CD4-positive, alpha-beta T cell treated with Interferon alpha-2 for 1 hour (primary cell): Measurements from ENCODE around the gene TOM1L2.
A peak's percentile ranks its signal among the peaks of the same experiment; 100 is the strongest.

Source experiments
- DNase-seq, 2 donors: peaks; one replicate each; pipeline ENCODE4 v3.0.0-alpha.2; 2020 to 2022

TOM1L2 gene

DNA sequence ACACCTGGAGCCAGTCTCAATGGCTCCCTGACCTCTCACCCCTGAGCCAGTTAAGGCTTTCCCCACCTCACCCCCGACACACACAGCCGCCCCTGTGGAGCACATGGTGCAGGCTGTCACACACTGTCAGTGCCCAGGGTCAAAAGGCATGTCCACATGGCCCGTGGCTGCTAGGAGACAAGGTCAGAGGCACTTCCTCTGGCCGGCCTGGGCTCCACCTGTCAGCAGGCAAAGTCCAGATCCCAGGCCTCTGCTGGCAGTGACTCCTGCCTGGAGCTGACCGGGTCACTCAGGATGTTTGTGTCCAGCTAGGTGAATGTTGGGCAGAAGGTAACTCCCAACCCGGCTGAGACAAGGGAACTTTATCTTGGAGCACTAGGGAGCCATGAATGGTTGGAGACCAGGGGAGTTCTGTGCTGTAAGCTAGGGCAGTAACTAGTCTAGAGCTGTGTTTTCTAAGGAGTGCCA is 141.4 kb downstream of the TOM1L2 start:
- DNase-seq = no peak

DNA sequence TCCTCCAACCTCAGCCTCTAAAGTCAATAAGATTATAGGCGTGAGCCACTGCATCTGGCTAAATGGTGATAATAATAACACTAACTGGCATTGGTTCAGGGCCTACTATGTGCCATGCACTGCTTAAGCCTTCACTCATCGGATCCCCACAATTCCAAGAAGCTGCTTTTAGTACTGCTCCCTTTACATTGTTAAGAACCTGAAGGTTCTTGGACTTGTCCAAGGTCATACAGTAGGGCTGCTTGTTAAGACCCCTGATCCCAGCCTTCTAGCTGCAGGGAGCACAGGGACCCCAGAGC is 142.0 kb downstream of the TOM1L2 start:
- no peak for DNase-seq

DNA sequence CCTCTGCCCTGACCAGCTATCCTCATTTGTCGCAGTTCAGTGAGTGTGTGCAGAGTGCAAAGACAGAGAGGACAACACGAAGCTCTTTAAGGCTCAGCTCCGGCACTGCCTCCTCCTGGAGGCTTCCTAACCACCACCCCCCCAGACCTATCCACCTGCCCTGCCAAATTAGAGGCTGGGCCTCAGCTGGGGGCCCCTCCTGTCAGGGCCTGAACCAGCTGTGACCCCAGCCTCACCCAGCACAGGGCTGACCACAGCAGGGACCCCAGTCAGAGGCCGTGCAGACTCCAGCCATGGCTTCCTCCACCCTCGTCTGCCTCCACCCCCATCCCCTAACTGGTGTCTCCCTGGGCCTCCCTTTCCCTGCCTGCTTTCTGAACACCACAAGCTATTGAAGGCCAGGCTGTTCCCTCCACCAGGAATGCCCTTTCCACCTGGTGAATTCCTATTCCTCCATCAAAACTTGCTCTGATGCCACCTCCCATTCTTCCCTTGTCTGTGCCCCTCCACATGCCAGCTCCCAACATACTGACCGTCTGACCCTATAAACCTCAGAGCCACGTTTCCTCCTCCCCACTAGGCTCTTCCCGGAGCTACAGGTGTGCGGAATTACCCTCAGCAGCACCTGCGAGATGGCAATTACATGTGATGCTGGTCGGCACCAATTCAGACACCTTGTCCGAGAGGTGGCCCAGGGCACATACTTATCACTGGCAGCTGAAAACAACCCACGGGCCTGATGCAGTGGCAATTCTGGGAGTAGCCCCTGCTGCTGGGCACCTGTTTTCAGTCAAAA is 144.2 kb downstream of the TOM1L2 start:
- DNase-seq = no peak

DNA sequence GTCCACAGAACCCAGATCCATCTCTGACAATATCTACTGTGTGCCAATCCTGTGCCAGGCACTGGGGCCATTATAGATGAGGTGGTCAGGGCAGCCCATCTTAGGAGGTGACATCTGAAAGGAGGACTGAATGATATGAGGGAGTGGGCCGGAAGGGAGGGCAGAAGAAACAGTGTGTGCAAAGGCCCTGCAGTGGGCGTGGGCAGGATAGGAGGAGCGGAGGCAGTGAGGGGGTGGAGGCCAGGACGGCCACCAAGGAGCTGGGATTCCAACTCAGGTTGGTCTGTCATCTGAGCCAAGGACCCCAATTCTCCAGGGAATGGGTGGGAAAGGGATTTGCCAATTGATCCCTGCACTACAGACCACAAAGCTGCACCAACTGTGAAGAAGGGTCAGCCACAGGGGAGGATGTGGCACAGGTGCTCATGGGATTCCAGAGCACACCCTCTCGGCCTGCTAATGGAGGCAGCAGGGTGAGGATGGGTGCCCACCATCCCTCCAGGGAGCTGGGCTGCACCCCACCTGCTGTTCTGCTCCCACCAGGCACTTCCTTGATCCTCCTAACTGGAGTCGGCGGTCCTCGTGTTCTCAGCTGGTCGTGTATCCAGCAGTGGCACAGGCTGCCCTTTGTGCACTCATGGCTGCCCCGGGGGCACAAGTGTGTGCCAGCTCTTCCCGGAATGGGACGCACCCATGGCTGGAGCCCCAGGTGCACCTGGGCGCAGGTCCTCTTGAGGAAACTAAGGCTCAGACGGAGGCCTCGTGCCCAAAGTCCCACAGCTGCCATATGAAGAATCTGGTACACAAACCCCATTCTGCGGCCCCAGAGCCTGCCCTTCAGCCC is 145.0 kb downstream of the TOM1L2 start:
- no peak for DNase-seq

DNA sequence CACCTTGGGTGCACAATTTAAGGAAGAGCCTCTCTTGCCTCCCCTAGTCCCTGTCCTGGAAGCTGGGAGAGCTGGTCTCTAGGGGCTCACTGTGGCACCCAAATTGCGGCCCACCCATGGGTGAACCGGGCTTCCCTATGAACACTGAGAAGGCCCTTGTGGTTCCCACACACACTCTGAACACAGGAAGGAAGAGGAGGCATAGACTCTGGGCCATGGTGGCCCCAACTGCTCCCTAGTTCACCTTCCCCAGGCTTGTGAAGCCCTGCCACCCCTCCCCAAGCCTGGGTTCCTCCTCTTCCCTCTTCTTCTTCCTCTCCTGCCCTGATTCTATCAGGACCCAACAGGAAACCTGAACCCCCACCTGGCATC is 145.9 kb downstream of the TOM1L2 start:
- no peak for DNase-seq

DNA sequence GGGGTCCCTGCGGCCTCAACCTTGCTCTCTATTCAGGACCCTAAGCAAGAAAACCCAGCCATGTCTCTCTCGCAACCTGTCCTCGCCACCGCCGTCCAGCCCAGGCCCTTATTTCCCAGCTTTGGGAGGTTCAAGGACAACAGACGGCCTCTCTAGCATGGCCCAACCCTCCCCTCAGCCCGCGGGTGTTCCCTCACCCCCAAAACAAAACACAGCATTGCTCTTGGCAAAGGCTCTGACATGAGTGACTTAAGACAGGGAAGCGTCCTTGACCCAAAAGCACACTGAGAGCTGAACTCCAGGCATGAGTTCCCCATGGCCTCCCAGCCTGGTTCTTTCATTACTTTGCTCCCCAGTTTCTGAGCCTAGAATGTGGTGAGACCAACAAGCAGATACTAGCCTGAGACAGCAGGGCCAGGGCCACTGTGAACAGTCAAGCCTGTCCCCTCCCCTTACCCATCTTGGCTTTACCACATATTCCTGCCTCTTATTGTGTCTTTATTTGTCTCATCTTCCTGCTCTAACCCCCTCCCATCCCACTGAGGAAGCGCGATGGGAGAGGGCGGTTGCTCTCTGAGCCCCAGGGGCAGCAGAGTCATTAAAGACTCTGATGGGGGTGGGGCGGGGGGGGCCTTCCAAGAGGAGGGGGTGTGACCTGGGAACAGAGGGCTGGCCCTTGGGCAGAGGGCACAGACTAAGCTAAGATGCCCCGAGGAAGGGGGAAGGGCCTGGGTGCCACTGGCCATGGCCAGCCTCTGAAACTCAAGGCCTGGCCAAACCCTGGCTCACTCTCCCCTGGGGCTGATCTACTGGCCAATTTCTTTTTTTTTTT is 147.2 kb downstream of the TOM1L2 start:
- no peak for DNase-seq

DNA sequence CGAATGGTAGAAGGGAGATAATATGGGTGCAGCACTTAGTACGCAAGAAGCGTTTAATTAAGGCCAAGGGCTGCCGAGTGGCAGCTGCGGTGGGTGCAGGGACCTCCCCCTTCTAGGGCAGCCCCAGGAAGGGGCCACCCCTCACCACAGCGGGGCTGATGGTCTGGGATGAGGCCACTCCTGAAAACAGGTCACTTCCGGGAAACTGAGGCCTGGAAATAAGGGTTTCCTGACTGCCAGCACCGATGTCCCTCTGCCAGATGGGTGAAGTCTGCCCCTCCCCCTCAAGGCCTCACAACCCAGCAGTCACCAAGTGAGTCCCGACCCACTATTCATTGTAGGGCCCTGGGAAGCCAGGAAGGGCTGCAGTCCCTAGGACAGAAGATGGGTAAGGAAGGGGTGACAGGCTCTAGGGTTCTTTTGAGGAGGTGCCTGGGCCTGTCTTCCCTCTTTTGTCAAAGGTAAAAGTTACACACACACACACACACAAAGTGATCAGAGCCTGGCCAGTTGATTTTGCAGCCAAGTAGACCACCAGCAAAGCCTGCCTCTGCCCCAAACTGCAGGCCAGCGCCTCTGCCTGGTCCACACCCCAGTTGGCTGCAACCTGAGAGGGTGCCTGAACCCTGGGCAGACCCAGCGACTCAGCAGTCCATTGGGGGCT is 147.9 kb downstream of the TOM1L2 start:
- DNase-seq = peak; percentile 12 to 55

DNA sequence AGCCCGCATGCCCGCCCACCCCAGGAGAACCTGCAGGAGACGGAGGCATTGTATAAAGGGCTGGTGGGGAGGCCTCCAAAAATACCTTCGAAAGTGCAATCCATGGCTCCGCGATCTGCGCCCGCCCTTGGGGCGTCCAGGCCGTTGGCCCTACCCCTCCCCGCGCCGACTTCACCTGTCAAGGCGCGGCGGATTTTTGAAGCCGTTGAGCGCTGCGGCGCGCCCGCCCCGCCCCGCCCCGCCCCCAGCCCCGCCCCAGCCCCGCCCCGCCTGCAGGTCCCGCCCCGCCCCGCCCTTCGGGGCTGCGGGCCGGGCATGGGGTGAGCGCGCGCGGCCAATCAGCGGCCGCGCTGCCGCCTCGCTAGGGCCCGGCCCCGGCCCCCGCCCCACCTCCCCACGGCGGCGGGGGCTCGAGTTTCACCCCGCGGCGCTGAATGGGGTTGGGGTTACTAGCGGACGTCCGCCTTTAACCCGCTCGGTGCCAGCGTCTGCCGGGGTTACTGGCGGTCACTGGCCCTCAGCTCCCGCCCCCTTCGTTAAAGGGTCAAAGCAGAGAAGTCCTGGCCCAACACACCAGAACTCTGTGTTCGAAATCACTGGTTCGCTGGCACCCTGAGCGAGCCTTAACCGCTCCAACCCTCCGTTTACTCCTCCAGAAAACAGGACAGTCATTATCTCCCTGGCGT is 148.6 kb downstream of the TOM1L2 start:
- peak; percentile 86 to 91 for DNase-seq

DNA sequence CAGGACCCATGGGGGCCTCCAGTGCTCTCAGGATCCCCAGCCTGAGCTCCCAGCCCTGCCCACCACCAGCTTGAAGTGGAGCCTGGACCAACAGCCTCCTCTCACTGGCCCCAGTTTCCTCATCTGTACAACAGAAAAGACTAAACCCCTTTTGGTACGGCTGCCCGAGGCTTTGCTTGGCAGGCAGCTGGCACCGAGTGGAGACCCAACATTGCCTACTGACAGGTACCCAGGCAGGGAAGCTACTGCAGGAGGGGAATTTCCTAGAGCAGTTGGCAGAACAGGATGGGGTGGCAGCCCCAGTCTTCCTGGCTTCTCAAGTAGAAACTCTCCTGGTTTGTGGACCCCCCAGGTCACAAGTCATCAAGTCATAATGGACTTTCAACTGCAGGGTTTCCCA is 149.6 kb downstream of the TOM1L2 start:
- no peak for DNase-seq

DNA sequence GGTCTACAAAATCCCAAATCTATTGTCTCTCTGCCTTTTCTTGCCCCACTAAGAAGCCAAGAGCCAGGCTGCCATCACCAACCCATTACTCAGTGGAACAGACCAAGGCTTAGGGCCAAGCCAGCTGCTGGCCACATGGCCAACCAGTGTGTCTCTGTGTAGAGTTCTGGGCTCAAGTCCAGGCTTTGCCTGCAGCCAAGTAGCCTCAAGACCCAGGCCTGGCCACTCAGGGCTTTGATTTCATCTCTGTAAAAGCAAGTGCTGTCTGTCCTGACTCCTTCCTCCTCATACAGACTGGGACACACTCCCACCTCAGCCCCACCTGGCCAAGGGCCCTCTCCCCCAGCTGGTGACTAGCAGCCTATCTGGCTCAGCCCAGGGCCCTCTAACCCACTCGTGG is 150.0 kb downstream of the TOM1L2 start:
- no peak for DNase-seq

DNA sequence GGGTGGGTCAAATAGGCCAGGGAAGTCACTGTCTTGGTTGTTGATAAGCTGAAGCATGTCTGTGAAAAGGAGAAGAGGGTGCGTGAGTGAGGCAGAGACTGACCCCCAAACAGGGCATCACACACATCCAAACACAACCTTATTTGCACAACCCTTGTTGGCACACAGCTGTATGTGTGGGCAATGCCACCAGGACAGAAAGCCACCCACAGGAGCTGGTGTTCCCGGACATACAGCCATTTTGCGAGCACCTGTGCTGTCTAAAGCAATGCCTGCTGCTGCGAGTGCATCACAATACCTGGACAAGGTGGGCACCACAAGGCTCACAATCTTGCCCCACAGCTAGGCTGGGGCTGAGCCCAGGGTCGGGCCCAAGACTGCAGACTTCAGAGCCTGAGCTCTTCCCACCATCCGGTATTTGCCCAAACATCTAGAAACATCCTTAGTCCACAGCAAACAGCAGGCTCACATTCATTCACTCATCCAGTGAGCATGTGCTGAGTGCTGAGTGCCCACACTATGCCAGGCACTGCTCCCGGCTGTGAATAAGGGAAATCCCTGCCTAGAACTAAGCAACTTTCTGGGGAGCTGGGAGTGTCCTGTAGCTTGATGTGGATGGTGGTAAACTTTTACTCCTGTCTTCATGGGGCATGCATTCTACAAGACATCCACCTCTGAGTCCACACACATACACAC is 151.6 kb downstream of the TOM1L2 start:
- no peak for DNase-seq

DNA sequence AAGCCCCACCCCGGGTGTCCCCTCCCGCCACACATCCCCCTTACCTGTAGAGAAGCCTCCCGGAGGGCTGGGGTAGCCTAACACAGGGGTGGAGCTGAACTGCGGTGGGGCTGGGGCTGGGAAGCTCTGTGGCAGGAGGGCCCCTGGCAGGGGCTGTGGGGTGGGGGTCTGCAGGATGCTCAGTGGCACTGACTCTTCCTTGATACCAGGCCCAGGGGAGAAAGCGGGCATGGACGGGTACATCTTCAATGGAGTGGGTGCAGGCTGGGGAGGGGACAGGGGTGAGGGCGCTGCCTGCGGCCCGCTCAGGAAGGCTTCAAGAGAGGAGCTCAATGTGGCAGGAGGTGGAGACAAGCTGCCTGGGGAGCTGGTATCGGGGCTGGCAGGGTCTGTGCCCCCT is 152.2 kb downstream of the TOM1L2 start:
- no peak for DNase-seq

DNA sequence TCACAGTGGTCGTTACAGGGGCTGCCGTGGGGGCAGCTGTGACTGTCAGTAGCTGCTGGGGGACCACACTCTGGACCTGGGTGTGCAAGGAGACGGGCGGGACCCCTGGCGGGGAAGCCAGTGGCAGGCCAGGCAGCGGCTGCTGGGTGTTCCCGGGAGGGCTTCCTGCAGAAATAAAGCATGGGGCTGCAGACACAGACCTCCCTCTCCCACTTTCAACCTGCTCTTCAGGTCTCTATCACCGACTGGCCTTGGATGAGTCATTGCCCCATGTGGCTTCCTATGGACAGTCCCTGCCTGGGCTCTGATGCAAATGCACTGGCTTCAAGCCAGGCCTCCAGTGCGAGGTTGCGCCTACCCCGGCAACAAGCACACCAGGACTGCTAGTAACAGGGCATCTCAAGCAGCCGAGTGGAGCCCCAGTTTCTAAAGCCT is 152.6 kb downstream of the TOM1L2 start:
- peak; percentile 57 to 69 for DNase-seq

DNA sequence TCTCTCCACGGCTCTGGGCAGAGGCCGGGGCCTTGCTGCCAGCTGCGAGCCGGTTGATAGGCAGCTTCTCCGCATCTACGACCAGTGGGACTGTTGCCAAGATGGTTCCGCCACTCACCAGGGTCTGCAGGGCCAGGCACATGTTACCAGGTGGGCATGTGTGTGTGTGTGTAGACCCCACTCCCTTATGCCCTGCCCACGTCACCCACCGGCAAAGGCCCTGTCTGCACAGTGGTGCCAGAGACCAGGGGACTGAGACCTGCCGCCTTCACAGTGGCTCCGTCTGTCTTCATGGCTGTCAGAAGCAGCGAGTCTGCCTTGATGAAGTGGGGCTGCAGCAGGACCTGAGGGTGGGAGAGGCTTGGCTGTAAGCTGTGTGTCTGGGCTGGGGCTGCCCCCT is 153.1 kb downstream of the TOM1L2 start:
- no peak for DNase-seq

DNA sequence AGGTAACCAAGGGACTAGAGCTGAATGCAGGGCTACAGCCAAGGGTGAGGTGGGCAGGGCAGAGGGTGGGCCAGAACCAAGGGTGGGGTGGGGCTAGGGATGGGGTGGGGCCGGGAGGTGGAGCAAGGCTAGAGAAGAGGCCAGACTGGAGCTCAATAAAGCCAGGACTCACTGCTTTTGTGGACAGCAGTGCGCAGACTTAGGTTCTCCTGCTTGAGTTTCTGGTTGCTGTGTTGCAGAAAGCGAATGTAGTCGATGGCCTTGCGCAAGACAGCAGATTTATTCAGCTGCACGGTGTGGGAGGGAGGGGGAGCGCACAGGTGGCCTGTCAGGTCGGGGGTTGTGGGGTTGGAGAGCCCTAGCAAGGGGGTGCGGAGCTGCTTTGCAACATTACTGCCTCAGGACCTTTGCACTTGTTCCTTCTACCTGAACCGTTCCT is 154.1 kb downstream of the TOM1L2 start:
- no peak for DNase-seq

DNA sequence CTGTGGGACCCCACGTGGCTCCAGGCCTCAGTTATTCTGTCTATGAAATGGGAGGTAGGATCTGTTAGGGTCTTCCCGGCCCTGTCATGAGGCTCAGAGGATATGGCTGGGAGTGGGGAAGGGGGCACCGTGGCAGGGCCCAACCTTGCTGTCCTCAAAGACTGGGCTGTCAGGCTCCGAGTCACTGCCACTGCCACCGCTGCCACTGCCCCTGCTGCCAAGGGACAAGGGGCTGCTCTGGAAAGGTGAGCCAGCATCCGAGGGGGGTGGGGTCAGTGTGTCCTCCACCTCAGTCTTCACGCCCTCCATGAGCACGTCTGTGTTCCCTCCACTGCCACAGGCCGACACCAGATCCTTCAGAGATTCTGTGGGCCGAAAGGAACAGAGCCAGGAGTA is 154.7 kb downstream of the TOM1L2 start:
- no peak for DNase-seq

DNA sequence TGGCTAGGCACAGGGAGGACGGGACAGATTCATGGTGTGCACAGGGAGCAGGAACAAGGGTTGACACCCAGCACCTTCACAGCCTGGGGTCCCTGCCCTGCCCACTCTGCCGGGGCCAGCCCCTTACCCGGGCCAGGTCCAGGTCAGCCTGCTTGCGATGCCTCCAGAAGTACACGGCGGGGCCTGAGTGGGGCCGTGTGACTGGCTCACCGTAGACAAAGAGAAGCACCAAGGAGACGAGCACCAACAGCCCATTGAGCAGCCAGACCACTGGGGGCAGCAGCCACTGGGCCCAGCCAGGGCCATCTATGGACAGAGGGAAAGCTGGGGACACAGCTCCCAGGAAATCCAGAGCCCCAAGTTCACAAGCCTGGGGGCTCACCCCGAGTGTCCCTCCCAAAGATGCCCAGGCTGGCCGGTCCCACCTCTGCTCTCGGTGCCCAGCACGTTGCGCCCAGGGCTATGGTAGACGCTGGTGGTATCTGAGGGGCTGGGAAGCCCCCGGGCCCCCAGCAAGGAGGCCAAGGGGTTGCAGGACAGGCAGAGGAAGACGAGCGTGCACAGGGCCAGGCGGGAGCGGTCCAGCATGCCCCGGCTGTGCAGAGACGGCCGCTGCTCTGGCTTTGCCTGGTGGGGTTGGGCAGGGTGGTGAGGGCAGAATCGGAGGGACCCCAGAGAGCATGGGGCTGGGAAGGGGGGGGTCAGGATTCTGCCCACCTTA is 155.2 kb downstream of the TOM1L2 start:
- no peak for DNase-seq

DNA sequence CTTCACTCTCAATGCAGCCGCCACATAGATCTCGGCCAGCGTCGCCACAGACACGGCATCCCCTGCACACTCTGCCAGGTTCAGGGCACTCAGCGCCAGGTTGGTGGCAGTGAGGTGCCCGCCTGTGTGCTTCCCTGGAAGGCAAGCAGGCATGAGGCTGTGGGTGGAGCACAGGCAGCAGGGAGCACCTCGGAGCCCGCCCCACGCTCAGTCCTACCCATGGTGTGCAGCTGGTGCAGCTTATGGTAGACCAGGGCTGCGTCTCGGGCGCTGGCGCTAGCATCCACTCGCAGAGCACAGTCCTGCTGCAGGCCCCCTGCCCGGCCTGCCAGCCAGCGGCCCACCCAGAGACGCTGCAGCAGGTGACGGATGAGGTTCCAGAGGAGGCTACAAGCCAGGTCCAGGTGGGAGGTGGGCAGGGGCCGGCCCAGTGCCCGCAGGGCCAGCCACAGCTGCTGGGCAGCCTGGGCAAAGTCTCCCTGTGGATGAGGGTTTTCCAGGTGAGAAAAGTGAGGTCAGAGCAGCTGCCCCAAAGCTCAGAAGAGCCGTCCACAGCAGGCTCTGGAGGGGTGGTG is 155.9 kb downstream of the TOM1L2 start:
- DNase-seq = no peak

DNA sequence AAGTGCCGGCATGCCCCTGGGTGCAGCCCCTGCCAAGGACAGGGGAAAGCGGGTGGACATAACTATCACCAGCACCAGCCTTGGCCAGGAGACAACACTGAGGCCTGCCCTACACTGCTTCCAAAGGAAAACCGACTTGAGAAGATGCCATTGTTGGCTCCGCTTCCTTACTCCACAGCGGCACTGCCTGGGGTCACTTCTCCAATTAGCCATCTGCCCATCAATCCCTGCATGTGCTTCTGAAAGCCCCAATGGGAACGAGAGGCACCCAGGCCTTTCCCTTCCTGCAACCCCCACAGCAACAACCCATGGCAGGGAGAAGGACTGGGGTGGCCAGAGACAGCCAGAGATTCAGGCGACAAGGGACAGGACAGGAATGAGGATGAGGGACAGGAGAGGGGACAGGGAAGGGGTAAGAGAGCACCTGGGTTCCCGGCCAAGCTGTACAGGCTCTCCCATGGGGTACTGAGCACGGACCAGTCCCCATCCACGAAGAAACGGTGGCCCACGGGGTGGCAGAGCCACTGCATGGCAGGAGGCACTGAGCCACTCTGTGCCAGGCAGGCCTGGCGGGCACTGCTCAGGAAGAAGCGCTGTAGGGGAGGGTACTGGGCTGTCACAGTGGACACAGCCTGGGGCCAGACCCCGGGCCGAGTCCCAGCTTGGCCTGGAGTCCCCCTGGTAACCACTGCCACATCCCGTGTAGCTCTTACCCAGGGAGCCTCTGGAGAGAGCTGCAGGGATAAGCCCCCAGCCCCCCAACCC is 156.6 kb downstream of the TOM1L2 start:
- no peak for DNase-seq

DNA sequence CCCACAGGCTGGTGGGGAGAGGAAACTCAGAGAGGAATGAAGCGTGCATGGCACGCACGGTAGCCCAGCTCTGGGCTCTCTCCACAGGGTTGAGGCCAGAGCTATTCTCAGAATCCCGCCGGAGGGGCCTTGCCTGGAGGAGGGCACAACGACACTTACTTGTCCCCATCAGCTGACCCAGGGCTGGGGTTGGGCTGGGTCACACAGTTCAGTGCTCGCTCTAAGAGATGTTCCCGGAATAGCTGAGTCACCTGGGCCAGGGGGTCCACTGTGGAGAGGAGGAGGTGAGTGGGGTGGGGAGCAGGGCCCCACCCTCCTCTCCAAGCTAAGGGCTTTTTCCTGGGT is 157.2 kb downstream of the TOM1L2 start:
- DNase-seq = no peak
